CD14-positive monocyte (primary cell): ENCODE data around the gene PPP1R1A. TPM values are rescaled to one million over a fixed set of nuclear protein-coding genes. Genes with fewer than 3 reads are reported as not detected.

ENCODE experiments used
- DNase-seq, 3 donors: peaks; one replicate each; pipeline ENCODE4 v3.0.0-alpha.2; 2011 to 2022
- H2AFZ ChIP-seq: 2 replicates; pipeline ENCODE4 v1.6.0; 2012; ENCODE audit warnings: mild to moderate bottlenecking, low read depth, low read length, inconsistent platforms; ENCODE audit not compliant: insufficient read depth, poor library complexity, severe bottlenecking
- H3K27ac ChIP-seq, 2 donors: 1 replicate in 1 of 2; 2 replicates in 1 of 2; pipeline ENCODE4 v1.5.1; 2012 to 2013; ENCODE audit warnings: low read length in 2 of 2, control low read depth in 1 of 2, inconsistent platforms in 1 of 2, low read depth in 1 of 2, mild to moderate bottlenecking in 1 of 2
- H3K27me3 ChIP-seq, 2 donors: one replicate each; pipeline versions ENCODE4 v1.6.0 to v1.6.1; 2011 to 2013; ENCODE audit warnings: low read length in 2 of 2; ENCODE audit not compliant: control insufficient read depth in 2 of 2, insufficient read depth in 2 of 2
- H3K36me3 ChIP-seq, 2 donors: replicated peaks in 1 of 2; 1 replicate in 1 of 2; 2 replicates in 1 of 2; pipeline versions ENCODE4 v1.5.1 to v1.6.1; 2012 to 2013; ENCODE audit warnings: low read length in 2 of 2, control low read depth in 1 of 2, inconsistent platforms in 1 of 2, mild to moderate bottlenecking in 1 of 2; ENCODE audit not compliant: insufficient read depth in 2 of 2, control insufficient read depth in 1 of 2
- H3K4me1 ChIP-seq, 2 donors: 1 replicate in 1 of 2; 2 replicates in 1 of 2; pipeline versions ENCODE4 v1.5.1 to v1.6.1; 2012 to 2013; ENCODE audit warnings: low read length in 2 of 2, control low read depth in 1 of 2, inconsistent platforms in 1 of 2, mild to moderate bottlenecking in 1 of 2, moderate library complexity in 1 of 2; ENCODE audit not compliant: insufficient read depth in 2 of 2, control insufficient read depth in 1 of 2
- H3K4me2 ChIP-seq: replicated peaks from 2 replicates; pipeline ENCODE3; 2012; ENCODE audit warnings: low read length, moderate library complexity, mild to moderate bottlenecking; ENCODE audit not compliant: poor library complexity, severe bottlenecking; ENCODE audit errors: extremely low read depth
- H3K4me3 ChIP-seq, 3 experiments: fragments of 200-600 bp in 1 of 3; sonication (generic) in 1 of 3; replicated peaks in 1 of 3; 1 replicate in 2 of 3; 2 replicates in 1 of 3; pipeline ENCODE4 v1.5.1; 2011 to 2013; ENCODE audit warnings: low read length in 3 of 3, mild to moderate bottlenecking in 3 of 3, control low read depth in 2 of 3, low read depth in 2 of 3, inconsistent platforms in 1 of 3, moderate library complexity in 1 of 3
- H3K79me2 ChIP-seq: 2 replicates; pipeline ENCODE4 v1.6.0; 2012; ENCODE audit warnings: mild to moderate bottlenecking, control low read depth, inconsistent platforms, low read length, moderate library complexity; ENCODE audit not compliant: insufficient read depth
- H3K9ac ChIP-seq: 2 replicates; pipeline ENCODE4 v1.6.0; 2017; ENCODE audit warnings: low read length, mild to moderate bottlenecking; ENCODE audit not compliant: insufficient read depth, poor library complexity, severe bottlenecking
- H3K9me3 ChIP-seq, 2 donors: replicated peaks in 1 of 2; 1 replicate in 1 of 2; 2 replicates in 1 of 2; pipeline versions ENCODE4 v1.5.1 to v1.6.1; 2012 to 2013; ENCODE audit warnings: low read length in 2 of 2, control low read depth in 1 of 2; ENCODE audit not compliant: control insufficient read depth in 1 of 2, insufficient read depth in 1 of 2
- H4K20me1 ChIP-seq: 2 replicates; pipeline ENCODE4 v1.6.0; 2012; ENCODE audit warnings: mild to moderate bottlenecking, low read length, control low read depth, moderate library complexity; ENCODE audit not compliant: insufficient read depth
- H3K27ac Mint-ChIP-seq, 7 donors: one replicate each; pipeline ENCODE4 v1.8.0; 2020; ENCODE audit warnings: mild to moderate bottlenecking in 7 of 7, mixed read lengths in 7 of 7, moderate library complexity in 6 of 7, inconsistent platforms in 2 of 7
- H3K27me3 Mint-ChIP-seq, 3 donors: one replicate each; pipeline ENCODE4 v1.8.0; 2021 to 2022; ENCODE audit warnings: low read depth in 3 of 3, mild to moderate bottlenecking in 3 of 3, mixed read lengths in 3 of 3, moderate library complexity in 3 of 3, inconsistent platforms in 1 of 3
- H3K36me3 Mint-ChIP-seq, 2 donors: one replicate each; pipeline ENCODE4 v1.8.0; 2020; ENCODE audit warnings: mixed read lengths in 2 of 2, inconsistent platforms in 1 of 2, mild to moderate bottlenecking in 1 of 2
- H3K4me1 Mint-ChIP-seq: one replicate; pipeline ENCODE4 v1.8.0; 2020; ENCODE audit warnings: mild to moderate bottlenecking, mixed read lengths
- H3K4me3 Mint-ChIP-seq, 2 donors: one replicate each; pipeline ENCODE4 v1.8.0; 2020; ENCODE audit warnings: mild to moderate bottlenecking in 2 of 2, mixed read lengths in 2 of 2, moderate library complexity in 1 of 2
- H3K9me3 Mint-ChIP-seq, 7 donors: one replicate each; pipeline ENCODE4 v1.8.0; 2020 to 2022; ENCODE audit warnings: mixed read lengths in 7 of 7, mild to moderate bottlenecking in 6 of 7, moderate library complexity in 6 of 7, inconsistent platforms in 2 of 7
- CTCF ChIP-seq: fragments of 200-600 bp; IDR thresholded peaks from one replicate; pipeline ENCODE4 v1.8.0; 2022; ENCODE audit warnings: antibody characterized with exemption, mild to moderate bottlenecking
- WGBS: methylation state at CpG from one replicate; pipeline ENCODE4 v1.1.5; 2013; ENCODE audit warnings: missing lambda C conversion rate; ENCODE audit not compliant: insufficient coverage; 5-methylcytosine and 5-hydroxymethylcytosine counted together
- intact Hi-C, 2 donors: fragments of 100-400 bp; cut with micrococcal nuclease; formaldehyde crosslinking; loops; one replicate each; pipeline versions ENCODE4 v1.15.0 to v1.15.1; 2023
- polyA plus RNA-seq, 3 donors: library from polyadenylated mRNA; depleted of rRNA in 1 of 3; unstranded in 2 of 3; stranded (reverse) in 1 of 3; fragments of 300-500 nt in 2 of 3; fragments of >200 nt in 1 of 3; fragmentation: Illumina TruSeq in 2 of 3; gene quantifications; 1 replicate in 2 of 3; 2 replicates in 1 of 3; pipeline ENCODE4 v1.2.3, GENCODE V29; 2012 to 2021

Gene PPP1R1A
- polyA plus RNA-seq, 3 donors = not detected

- H3K36me3 ChIP-seq = no peaks in the 10 kb centered on the region
- H4K20me1 ChIP-seq = no peaks in the 10 kb centered on the region
- no peak for TF ChIP-seq CTCF
- Mint-ChIP-seq H3K9me3 (no peaks in the 10 kb centered on the region), H3K4me3 (no peak overlapping the region), H3K27ac (no peak overlapping the region), H3K36me3 (no peaks in the 10 kb centered on the region), H3K27me3 (peaks cover 3 to 9% (median 4%) of the 10 kb centered on the region in 3 donors), H3K4me1 (peaks cover 7% of the 10 kb centered on the region)
- peaks cover 0 to 2% of the 10 kb centered on the region in 2 donors for H3K27me3 ChIP-seq
- intact Hi-C loops = no loop called here
- H3K9ac ChIP-seq = no peak overlapping the region
- 100% methylated on average over 1 of the region's 6 CpGs for WGBS
- H3K4me2 ChIP-seq = no peak overlapping the region
- H3K9me3 ChIP-seq = no peaks in the 10 kb centered on the region
- H3K79me2 ChIP-seq = no peaks in the 10 kb centered on the region
- DNase-seq = no peak
- no peak overlapping the region for H3K27ac ChIP-seq
- no peak overlapping the region for H3K4me3 ChIP-seq
- no peak overlapping the region for H2AFZ ChIP-seq
- no peaks in the 10 kb centered on the region for H3K4me1 ChIP-seq
These were observed 16.9 kb upstream of the PPP1R1A start for GRCh38 chr12:54605138-54605970.

- no peak overlapping the region for H3K4me2 ChIP-seq
- H3K36me3 ChIP-seq = no peaks in the 10 kb centered on the region
- Mint-ChIP-seq H3K27ac (no peak overlapping the region), H3K4me3 (no peak overlapping the region), H3K36me3 (no peaks in the 10 kb centered on the region), H3K4me1 (peaks cover 7% of the 10 kb centered on the region), H3K9me3 (no peaks in the 10 kb centered on the region), H3K27me3 (peaks cover 3 to 12% (median 4%) of the 10 kb centered on the region in 3 donors)
- H3K4me3 ChIP-seq = no peak overlapping the region
- H3K27me3 ChIP-seq = peaks cover 0 to 2% of the 10 kb centered on the region in 2 donors
- intact Hi-C loops = no loop called here
- no peaks in the 10 kb centered on the region for H3K9me3 ChIP-seq
- H3K4me1 ChIP-seq = no peaks in the 10 kb centered on the region
- H4K20me1 ChIP-seq = no peaks in the 10 kb centered on the region
- no peak for DNase-seq
- H3K79me2 ChIP-seq = no peaks in the 10 kb centered on the region
- no CpG with 5 or more reads among the region's 4 CpGs for WGBS
- H3K9ac ChIP-seq = no peak overlapping the region
- H3K27ac ChIP-seq = no peak overlapping the region
- TF ChIP-seq CTCF = no peak
- no peak overlapping the region for H2AFZ ChIP-seq
These were observed 16.0 kb upstream of the PPP1R1A start for GRCh38 chr12:54604436-54604835.
